GM13976 (cell line): Measurements from ENCODE around the gene XYLB.

Experiments
- DNase-seq: peaks from one replicate; pipeline ENCODE4 v3.0.0; 2012; ENCODE audit warnings: low spot score
- CTCF ChIP-seq: IDR thresholded peaks from 2 replicates; pipeline ENCODE4 v1.5.1; 2012; ENCODE audit warnings: borderline replicate concordance, mild to moderate bottlenecking; ENCODE audit not compliant: insufficient read depth; ENCODE audit errors: extremely low read depth, missing control alignments, control extremely low read depth
- in situ Hi-C: fragments of 300-500 bp; cut with MboI; formaldehyde crosslinking; loops from one replicate; pipeline ENCODE4 v1.12.0; 2022; ENCODE audit warnings: low sequenced_read_pairs, mixed read lengths, inconsistent platforms; ENCODE audit not compliant: unreplicated experiment

The XYLB gene

GRCh38 chr3:38446085-38446686 lies 99.6 kb downstream of the XYLB start:
- TF ChIP-seq CTCF = no peak
- no peak for DNase-seq
- in situ Hi-C loops = no loop called here

GRCh38 chr3:38446812-38447211 lies 100.2 kb downstream of the XYLB start:
- in situ Hi-C loops = no loop called here
- no peak for TF ChIP-seq CTCF
- no peak for DNase-seq

- TF ChIP-seq CTCF = no peak
- in situ Hi-C loops = no loop called here
- DNase-seq = no peak
Measured at GRCh38 chr3:38450853-38451252, 104.3 kb downstream of the XYLB start.

- peak; percentile 96 for DNase-seq
- in situ Hi-C loops = no loop called here
- TF ChIP-seq CTCF = no peak
Measured at GRCh38 chr3:38453075-38453912, 106.7 kb downstream of the XYLB start, which contains the start of gene ACVR2B. Gene ACVR2B, plus strand, starts transcription at chr3:38453890. Its CDS starts 433 bp downstream, at chr3:38454323.

GRCh38 chr3:38453913-38454177 lies 107.3 kb downstream of the XYLB start:
- no peak for TF ChIP-seq CTCF
- in situ Hi-C loops = no loop called here
- no peak for DNase-seq

GRCh38 chr3:38454178-38454883 lies 107.7 kb downstream of the XYLB start:
- peak; percentile 74 for DNase-seq
- in situ Hi-C loops = no loop called here
- TF ChIP-seq CTCF = no peak
